Thyroid gland (tissue), 4 donors: ENCODE results near the gene LRRN4CL. TPM values are rescaled to one million over a fixed set of nuclear protein-coding genes. Genes with fewer than 3 reads are reported as not detected.
"Not testable (repeated sequence)": the region's sequence is repeated elsewhere in the genome, so short reads cannot be mapped to it uniquely, and the experiment has no call there.

Source experiments
- DNase-seq, 2 donors: peaks; one replicate each; pipeline ENCODE4 v3.0.0-alpha.2; 2019
- H3K27ac ChIP-seq, 3 donors: fragments of 200-600 bp; sonication (generic); 1 replicate in 2 of 3; 2 replicates in 1 of 3; pipeline ENCODE4 v1.5.1; 2016 to 2019; ENCODE audit warnings: mild to moderate bottlenecking in 1 of 3, moderate library complexity in 1 of 3
- H3K27me3 ChIP-seq: fragments of 200-600 bp; sonication (generic); one replicate; pipeline ENCODE4 v1.5.1; 2019
- H3K36me3 ChIP-seq, 2 donors: fragments of 200-600 bp; sonication (generic); one replicate each; pipeline ENCODE4 v1.5.1; 2016 to 2019
- H3K4me1 ChIP-seq, 2 donors: fragments of 200-600 bp; sonication (generic); one replicate each; pipeline ENCODE4 v1.5.1; 2017 to 2019
- H3K4me3 ChIP-seq, 3 donors: fragments of 200-600 bp; sonication (generic); replicated peaks in 1 of 3; 1 replicate in 2 of 3; 2 replicates in 1 of 3; pipeline ENCODE4 v1.5.1; 2016; ENCODE audit warnings: mild to moderate bottlenecking in 1 of 3
- H3K9me3 ChIP-seq: fragments of 200-600 bp; sonication (generic); one replicate; pipeline ENCODE4 v1.5.1; 2017
- POLR2A ChIP-seq, 2 donors: fragments of 450-650 bp; IDR thresholded peaks; one replicate each; pipeline ENCODE4 v1.6.1; 2017; ENCODE audit warnings: antibody characterized with exemption in 2 of 2, mild to moderate bottlenecking in 2 of 2, moderate library complexity in 1 of 2
- whole genome bisulfite sequencing, 2 donors: methylation state at CpG; one replicate each; pipeline ENCODE4 v1.1.5; 2017; 5-methylcytosine and 5-hydroxymethylcytosine counted together
- intact Hi-C: fragments of 100-400 bp; cut with DNase I; formaldehyde crosslinking; loops from one replicate; pipeline ENCODE4 v1.15.1; 2023
- total RNA-seq, 4 donors: library from RNA; depleted of rRNA; stranded (reverse); fragments of >200 nt; gene quantifications; one replicate each; pipeline ENCODE4 v1.2.3, GENCODE V29; 2016
- TF ChIP-seq, protein P1 (sequence below), 6 experiments: fragments of 200-600 bp in 3 of 6; fragments of 450-650 bp in 3 of 6; sonication (generic) in 3 of 6; IDR thresholded peaks; one replicate each; pipeline ENCODE4 v1.5.1; 2016 to 2019; ENCODE audit warnings: antibody characterized with exemption in 6 of 6, mild to moderate bottlenecking in 2 of 6, inconsistent platforms in 1 of 6, moderate library complexity in 1 of 6

The LRRN4CL gene
- total RNA-seq, 4 donors from 2014 or later: 2.5 to 18.3 (median 9.0) TPM

DNA sequence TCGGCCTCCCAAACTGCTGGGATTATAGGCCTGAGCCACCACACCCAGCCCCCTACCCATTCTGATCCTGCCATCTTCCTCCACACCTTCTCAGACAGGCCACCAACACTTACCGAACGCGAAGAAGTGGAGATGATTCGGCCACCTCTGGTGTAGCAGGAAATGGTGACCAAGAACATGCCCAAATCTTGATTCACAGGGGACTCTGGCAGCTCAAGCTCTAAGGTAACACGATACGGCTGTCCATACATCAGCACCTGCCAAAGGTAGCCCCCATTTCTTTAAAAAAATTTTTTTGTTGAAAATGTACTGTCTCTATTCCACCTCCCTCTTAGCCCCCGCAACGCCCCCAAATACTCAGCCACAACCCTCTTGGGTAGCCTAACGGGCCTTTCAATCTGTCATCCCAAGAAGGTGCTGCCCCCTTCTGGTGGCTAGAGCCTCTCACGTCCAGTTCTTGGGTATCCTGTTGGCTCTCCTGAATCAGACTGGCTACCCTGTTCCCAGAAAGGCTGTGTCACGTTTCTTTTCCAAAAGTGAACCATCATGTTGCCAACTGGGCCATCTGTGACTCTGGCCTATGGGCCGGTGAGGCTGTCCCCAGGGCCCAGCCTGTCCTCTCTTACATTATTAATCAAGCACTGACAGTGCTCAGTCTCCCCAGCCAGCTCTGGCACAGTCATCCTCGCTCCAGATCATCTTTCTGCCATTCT is 5.3 kb upstream of the LRRN4CL start:
- DNase-seq: peak; percentile 75 to 78
- no peak overlapping the region for H3K27ac ChIP-seq
- peaks cover 0 to 30% of the 10 kb centered on the region in 2 donors for H3K36me3 ChIP-seq
- TF ChIP-seq POLR2A (IDR thresholded peaks at IDR 0.05): no peak
- TF ChIP-seq, protein P1, sequence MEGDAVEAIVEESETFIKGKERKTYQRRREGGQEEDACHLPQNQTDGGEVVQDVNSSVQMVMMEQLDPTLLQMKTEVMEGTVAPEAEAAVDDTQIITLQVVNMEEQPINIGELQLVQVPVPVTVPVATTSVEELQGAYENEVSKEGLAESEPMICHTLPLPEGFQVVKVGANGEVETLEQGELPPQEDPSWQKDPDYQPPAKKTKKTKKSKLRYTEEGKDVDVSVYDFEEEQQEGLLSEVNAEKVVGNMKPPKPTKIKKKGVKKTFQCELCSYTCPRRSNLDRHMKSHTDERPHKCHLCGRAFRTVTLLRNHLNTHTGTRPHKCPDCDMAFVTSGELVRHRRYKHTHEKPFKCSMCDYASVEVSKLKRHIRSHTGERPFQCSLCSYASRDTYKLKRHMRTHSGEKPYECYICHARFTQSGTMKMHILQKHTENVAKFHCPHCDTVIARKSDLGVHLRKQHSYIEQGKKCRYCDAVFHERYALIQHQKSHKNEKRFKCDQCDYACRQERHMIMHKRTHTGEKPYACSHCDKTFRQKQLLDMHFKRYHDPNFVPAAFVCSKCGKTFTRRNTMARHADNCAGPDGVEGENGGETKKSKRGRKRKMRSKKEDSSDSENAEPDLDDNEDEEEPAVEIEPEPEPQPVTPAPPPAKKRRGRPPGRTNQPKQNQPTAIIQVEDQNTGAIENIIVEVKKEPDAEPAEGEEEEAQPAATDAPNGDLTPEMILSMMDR (IDR thresholded peaks at IDR 0.05): peak in 5 of 6 experiments; percentile 45 to 79 (median 58)
- 61 to 65% methylated on average over 14 of the region's 14 CpGs for WGBS, 2 donors
- H3K4me1 ChIP-seq: no peaks in the 10 kb centered on the region
- no peaks in the 10 kb centered on the region for H3K9me3 ChIP-seq
- no peaks in the 10 kb centered on the region for H3K27me3 ChIP-seq
- no peak overlapping the region for H3K4me3 ChIP-seq
- intact Hi-C loops: loop anchor here (10.0 kb wide), 1 partner anchor 300 kb away; no protein-coding TSS in a partner anchor

DNA sequence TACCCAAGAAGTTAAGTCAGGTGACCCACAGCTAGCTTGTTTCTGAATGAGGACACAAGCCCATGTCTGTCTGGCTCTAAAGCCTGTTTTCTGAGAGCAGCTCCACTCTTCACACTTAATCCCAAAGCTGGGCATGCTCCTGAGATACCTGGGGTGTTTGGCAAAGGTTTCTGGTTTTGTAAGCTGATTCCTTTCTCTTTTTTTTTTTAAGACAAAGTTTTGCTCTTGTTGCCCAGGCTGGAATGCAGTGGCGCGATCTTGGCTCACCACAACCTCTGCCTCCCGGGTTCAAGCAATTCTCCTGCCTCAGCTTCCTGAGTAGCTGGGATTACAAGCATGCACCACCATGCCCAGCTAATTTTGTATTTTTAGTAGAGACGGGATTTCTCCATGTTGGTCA is 4.3 kb upstream of the LRRN4CL start:
- not testable (repeated sequence) for H3K4me3 ChIP-seq, H3K4me1 ChIP-seq, H3K27me3 ChIP-seq, H3K27ac ChIP-seq, DNase-seq, H3K9me3 ChIP-seq
- 75 to 83% methylated on average over 4 of the region's 4 CpGs for WGBS, 2 donors
- H3K36me3 ChIP-seq: peaks cover 0 to 30% of the 10 kb centered on the region in 2 donors
- intact Hi-C loops: loop anchor here (10.0 kb wide), 1 partner anchor 299 kb away; no protein-coding TSS in a partner anchor

DNA sequence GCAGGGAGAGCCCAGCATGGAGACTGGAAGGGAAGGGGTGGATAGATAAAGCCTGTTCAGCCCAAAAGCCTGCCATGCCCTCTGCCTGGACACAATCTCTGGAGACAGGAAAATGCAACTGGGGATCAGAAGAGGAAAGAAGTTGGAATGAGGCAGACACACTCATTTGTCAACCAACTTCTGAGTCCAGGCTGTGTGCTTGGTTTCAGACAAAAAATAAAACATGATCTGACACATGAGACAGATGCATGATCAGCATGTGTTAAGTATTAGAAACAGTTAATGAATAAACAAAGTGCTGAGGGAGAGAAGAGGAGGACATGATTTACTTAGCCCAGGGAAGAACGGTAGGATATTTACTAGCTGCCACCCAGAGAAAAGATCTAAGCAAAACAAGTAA is 839 bp downstream of the LRRN4CL start:
- Histone ChIP-seq H3K9me3 (no peaks in the 10 kb centered on the region), H3K4me1 (peaks cover 4 to 8% of the 10 kb centered on the region in 2 donors), H3K4me3 (peak overlapping the region in 1 of 3 donors; percentile 23), H3K27me3 (no peaks in the 10 kb centered on the region), H3K36me3 (peaks cover 0 to 29% of the 10 kb centered on the region in 2 donors), H3K27ac (peak overlapping the region in 2 of 3 donors; percentile 27 to 44)
- intact Hi-C loops: no loop called here
- WGBS, 2 donors: 64 to 69% methylated on average over 1 of the region's 1 CpG
- TF ChIP-seq, protein P1 (IDR thresholded peaks at IDR 0.05): no peak
- TF ChIP-seq POLR2A (IDR thresholded peaks at IDR 0.05): no peak
- DNase-seq: no peak

DNA sequence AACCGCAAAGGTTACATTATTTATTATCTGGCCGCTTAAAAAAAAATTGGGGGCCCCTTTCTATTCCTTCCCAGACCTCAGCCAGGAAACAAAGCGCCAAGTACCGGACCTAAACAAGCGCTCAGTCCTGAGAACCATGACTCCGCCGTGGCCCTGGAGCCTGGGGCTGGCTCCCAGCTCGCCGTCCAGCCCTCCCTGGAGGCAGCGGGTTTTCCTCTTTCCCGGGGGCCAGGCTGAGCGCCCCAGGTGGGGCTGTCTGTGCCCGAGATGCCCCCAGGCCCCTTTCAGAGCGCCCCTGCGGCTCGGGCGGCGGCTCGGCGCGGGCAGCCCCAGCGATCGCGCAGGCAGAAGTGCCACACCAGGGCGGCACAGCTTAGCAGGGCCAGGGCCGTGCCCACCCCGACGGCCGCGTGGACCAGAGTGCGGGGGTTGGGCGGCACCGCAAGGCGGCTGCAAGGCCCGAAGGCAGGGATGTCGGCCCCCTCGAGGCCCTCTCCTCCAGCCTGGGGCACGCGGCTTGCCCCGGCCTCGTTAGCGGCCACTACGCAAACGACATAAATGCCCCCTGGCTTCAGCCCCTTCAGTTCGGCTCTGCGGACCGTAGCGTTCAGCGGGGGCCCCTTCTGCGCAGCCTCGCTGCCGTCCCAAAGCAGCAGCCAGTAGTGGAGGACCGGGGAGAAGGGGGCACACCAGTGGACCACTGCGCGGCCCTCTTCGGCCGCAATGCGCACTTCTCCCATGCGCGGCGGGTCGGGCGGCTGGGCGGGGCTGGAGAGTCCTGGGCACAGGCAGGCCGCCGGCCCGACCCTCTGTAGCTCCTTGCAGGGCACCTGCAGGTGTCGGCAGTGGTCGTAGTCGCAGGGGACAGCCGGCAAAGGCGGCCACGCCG is 1.6 kb downstream of the LRRN4CL start:
- Histone ChIP-seq H3K27ac (peak overlapping the region in 1 of 3 donors; percentile 27), H3K4me3 (peak overlapping the region in 1 of 3 donors; percentile 23), H3K27me3 (no peaks in the 10 kb centered on the region), H3K9me3 (no peaks in the 10 kb centered on the region), H3K36me3 (peaks cover 0 to 22% of the 10 kb centered on the region in 2 donors), H3K4me1 (peaks cover 4 to 8% of the 10 kb centered on the region in 2 donors)
- WGBS, 2 donors: 41 to 58% methylated on average over 12 to 36 of the region's 74 CpGs
- TF ChIP-seq, protein P1 (IDR thresholded peaks at IDR 0.05): no peak
- no peak for TF ChIP-seq POLR2A (IDR thresholded peaks at IDR 0.05)
- intact Hi-C loops: no loop called here
- DNase-seq: no peak

DNA sequence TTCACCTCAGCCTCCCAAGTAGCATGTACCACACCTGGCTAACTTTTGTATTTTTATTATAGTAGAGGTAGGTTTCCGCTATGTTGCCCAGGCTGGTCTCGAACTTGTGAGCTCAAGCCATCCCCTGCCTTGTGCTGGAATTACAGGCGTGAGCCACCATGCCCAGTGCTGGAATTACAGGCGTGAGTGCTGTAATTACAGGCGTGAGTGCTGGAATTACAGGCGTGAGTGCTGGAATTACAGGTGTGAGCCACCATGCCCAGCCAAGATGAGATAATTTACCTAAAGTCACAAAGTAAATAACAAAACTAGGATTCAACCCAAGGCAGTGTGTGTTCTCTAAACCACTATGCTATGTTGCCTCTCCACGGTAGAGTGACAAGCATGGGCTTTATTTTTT is 6.8 kb downstream of the LRRN4CL start:
- Histone ChIP-seq H3K36me3 (peaks cover 1 to 3% of the 10 kb centered on the region in 2 donors), H3K4me1 (peaks cover 6 to 14% of the 10 kb centered on the region in 2 donors), H3K27ac (no peak overlapping the region), H3K27me3 (no peaks in the 10 kb centered on the region), H3K4me3 (no peak overlapping the region), H3K9me3 (no peaks in the 10 kb centered on the region)
- TF ChIP-seq, protein P1 (IDR thresholded peaks at IDR 0.05): no peak
- no peak for TF ChIP-seq POLR2A (IDR thresholded peaks at IDR 0.05)
- no peak for DNase-seq
- intact Hi-C loops: no loop called here
- WGBS, 2 donors: 90 to 92% methylated on average over 6 to 7 of the region's 7 CpGs
